Karpas-422 (cell line): ENCODE measurements around the gene RTN4RL2. TPM values are rescaled to one million over a fixed set of nuclear protein-coding genes. Genes with fewer than 3 reads are reported as not detected.

Source experiments
- DNase-seq: peaks from one replicate; pipeline ENCODE4 v3.0.0-alpha.2; 2015
- H2AFZ ChIP-seq: fragments of 200-600 bp; sonication (generic); 2 replicates; pipeline ENCODE4 v1.6.1; 2014; ENCODE audit warnings: antibody characterized with exemption, low read length, mixed read lengths
- H3K27ac ChIP-seq: fragments of 200-600 bp; sonication (generic); 2 replicates; pipeline ENCODE4 v1.5.1; 2014; ENCODE audit warnings: mild to moderate bottlenecking, low read length, moderate library complexity
- H3K27me3 ChIP-seq: fragments of 200-600 bp; sonication (generic); 2 replicates; pipeline ENCODE4 v1.6.1; 2014; ENCODE audit warnings: low read length, mixed read lengths
- H3K36me3 ChIP-seq: fragments of 200-600 bp; sonication (generic); 2 replicates; pipeline ENCODE4 v1.6.1; 2014; ENCODE audit warnings: low read length, mixed read lengths; ENCODE audit not compliant: insufficient read depth
- H3K4me1 ChIP-seq: fragments of 200-600 bp; sonication (generic); 2 replicates; pipeline ENCODE4 v1.6.1; 2014; ENCODE audit warnings: mild to moderate bottlenecking, low read length, mixed read lengths
- H3K4me2 ChIP-seq: fragments of 200-600 bp; sonication (generic); 2 replicates; pipeline ENCODE4 v1.6.1; 2014; ENCODE audit warnings: low read length, low read depth, mild to moderate bottlenecking; ENCODE audit not compliant: poor library complexity, severe bottlenecking
- H3K4me3 ChIP-seq: fragments of 200-600 bp; sonication (generic); 2 replicates; pipeline ENCODE4 v1.5.1; 2014; ENCODE audit warnings: mild to moderate bottlenecking, antibody characterized with exemption, low read length, mixed read lengths
- H3K79me2 ChIP-seq: fragments of 200-600 bp; sonication (generic); 2 replicates; pipeline ENCODE4 v1.6.1; 2014; ENCODE audit warnings: mild to moderate bottlenecking, low read length, mixed read lengths
- H3K9ac ChIP-seq: fragments of 200-600 bp; sonication (generic); 2 replicates; pipeline ENCODE4 v1.6.0; 2014; ENCODE audit warnings: low read length
- H3K9me2 ChIP-seq: fragments of 200-600 bp; sonication (generic), shearing (Covaris generic); replicated peaks from 2 replicates; pipeline ENCODE4 v1.6.0; 2014; ENCODE audit warnings: mild to moderate bottlenecking, low read length, moderate library complexity; ENCODE audit not compliant: insufficient read depth
- H3K9me3 ChIP-seq: fragments of 300-700, 200-600 bp; sonication (generic); 2 replicates; pipeline ENCODE4 v1.6.1; 2014; ENCODE audit warnings: low read length, mixed read lengths
- H4K20me1 ChIP-seq: fragments of 200-600 bp; sonication (generic); 2 replicates; pipeline ENCODE4 v1.6.1; 2014; ENCODE audit warnings: mild to moderate bottlenecking, antibody characterized with exemption, low read length, low read depth; ENCODE audit not compliant: insufficient read depth
- small RNA-seq: library from RNA; depleted of rRNA; stranded (forward); fragments of <200 nt; gene quantifications from one replicate; pipeline ENCODE3, GENCODE V24; 2014
- total RNA-seq: library from RNA; depleted of rRNA; stranded (reverse); fragments of >200 nt; shearing (Covaris generic); gene quantifications from 2 replicates; pipeline ENCODE4 v1.2.3, GENCODE V29; 2014; ENCODE audit warnings: low replicate concordance; rRNA removed

Gene RTN4RL2
- total RNA-seq, 1 experiment from 2014 or later = not detected

DNA sequence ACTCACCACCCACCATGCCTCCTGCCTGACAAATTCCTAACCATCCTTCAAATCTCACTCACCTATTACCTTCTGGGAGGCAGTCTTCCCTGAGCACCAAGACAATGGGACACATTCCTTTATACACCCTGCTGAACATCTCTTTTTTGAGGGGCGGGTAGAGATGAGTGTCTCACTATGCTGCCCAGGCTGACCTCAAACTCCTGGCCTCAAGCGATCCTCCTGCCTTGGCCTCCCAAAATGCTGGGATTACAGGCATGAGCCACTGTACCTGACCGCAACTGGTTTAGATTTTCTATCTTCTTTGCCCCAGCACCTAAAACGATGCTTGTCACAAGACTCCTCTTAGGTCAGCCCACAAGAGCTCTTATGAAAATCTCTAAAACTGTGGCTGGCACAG, 63.1 kb downstream of the RTN4RL2 start:
- Histone ChIP-seq H3K9me3 (no peaks in the 10 kb centered on the region), H3K9me2 (no peaks in the 10 kb centered on the region), H3K27me3 (no peaks in the 10 kb centered on the region), H3K36me3 (0 out of 2 replicates have a peak, but pooled peaks cover 5% of the 10 kb centered on the region), H3K4me3 (no peak overlapping the region), H3K79me2 (no peaks in the 10 kb centered on the region), H2AFZ (no peak overlapping the region), H3K4me1 (no peaks in the 10 kb centered on the region; the same call in 1 of the 2 replicates), H3K9ac (no peak overlapping the region), H4K20me1 (no peaks in the 10 kb centered on the region), H3K27ac (no peak overlapping the region), H3K4me2 (no peak overlapping the region)
- no peak for DNase-seq

Small RNA genes lying within 50 kb of the gene (small RNA-seq; reads per million reads assigned to genes)
- gene RNA5SP341 = not detected

Other genes with a start within 250 kb of the RTN4RL2 start
- gene APLNR, start 223.3 kb upstream of the RTN4RL2 start, total RNA-seq = not detected in 2 replicates
- 11.6 and 21.9 TPM in 2 replicates for gene TNKS1BP1, start 135.6 kb upstream of the RTN4RL2 start, total RNA-seq
- 79.9 and 111 TPM in 2 replicates for gene SSRP1, start 124.6 kb upstream of the RTN4RL2 start, total RNA-seq
- not detected in 2 replicates for gene P2RX3, start 122.2 kb upstream of the RTN4RL2 start, total RNA-seq
- gene PRG3, start 79.4 kb upstream of the RTN4RL2 start, total RNA-seq = not detected in 2 replicates
- gene PRG2, start 69.9 kb upstream of the RTN4RL2 start, total RNA-seq = not detected in 2 replicates
- 56.6 and 69.3 TPM in 2 replicates for gene SLC43A3, start 33.4 kb upstream of the RTN4RL2 start, total RNA-seq
- gene SLC43A1, start 55.2 kb downstream of the RTN4RL2 start, total RNA-seq = 238 and 244 TPM in 2 replicates
- gene TIMM10, start 70.2 kb downstream of the RTN4RL2 start, total RNA-seq = 48.0 and 49.8 TPM in 2 replicates
- gene SMTNL1, start 77.1 kb downstream of the RTN4RL2 start, total RNA-seq = not detected in 2 replicates
- gene UBE2L6, start 107.1 kb downstream of the RTN4RL2 start, total RNA-seq = 123 and 129 TPM in 2 replicates
- gene SERPING1, start 137.2 kb downstream of the RTN4RL2 start, total RNA-seq = not detected in 2 replicates
- not detected in 2 replicates for gene YPEL4, start 189.4 kb downstream of the RTN4RL2 start, total RNA-seq
- gene CLP1, start 197.2 kb downstream of the RTN4RL2 start, total RNA-seq = 16.9 and 22.4 TPM in 2 replicates
- gene ZDHHC5, start 207.6 kb downstream of the RTN4RL2 start, total RNA-seq = 38.6 and 41.2 TPM in 2 replicates